Keratinocyte (primary cell): ENCODE measurements around the gene SPTAN1.

Experiments
- CTCF ChIP-seq, 3 experiments: IDR thresholded peaks in 1 of 3; conservative IDR thresholded peaks in 1 of 3; optimal IDR thresholded peaks in 1 of 3; 2 replicates in 2 of 3; 3 replicates in 1 of 3; pipeline versions ENCODE3 to v1.5.1; 2011; ENCODE audit warnings: low read length in 3 of 3, mild to moderate bottlenecking in 3 of 3, moderate library complexity in 2 of 3, control low read depth in 1 of 3, inconsistent platforms in 1 of 3; ENCODE audit not compliant: insufficient read depth in 2 of 3; ENCODE audit errors: extremely low read depth in 1 of 3
- EZH2 ChIP-seq: IDR thresholded peaks from one replicate; pipeline ENCODE4 v1.6.1; 2012; ENCODE audit warnings: inconsistent platforms, mild to moderate bottlenecking, low read length, moderate library complexity

GRCh38 chr9:128626181-128626580 is 73.8 kb downstream of the SPTAN1 start:
- TF ChIP-seq CTCF (optimal IDR thresholded peaks at IDR 0.05 in 1 of 3, IDR thresholded peaks at IDR 0.05 in 1 of 3, conservative IDR thresholded peaks at IDR 0.05 in 1 of 3; ENCODE audit: extremely low read depth in 1 of 3, insufficient read depth in 2 of 3, low read length in 3 of 3) (no peak), EZH2 (no peak)
